ENCODE measurements around the gene SLC25A25.

The SLC25A25 gene

DNA sequence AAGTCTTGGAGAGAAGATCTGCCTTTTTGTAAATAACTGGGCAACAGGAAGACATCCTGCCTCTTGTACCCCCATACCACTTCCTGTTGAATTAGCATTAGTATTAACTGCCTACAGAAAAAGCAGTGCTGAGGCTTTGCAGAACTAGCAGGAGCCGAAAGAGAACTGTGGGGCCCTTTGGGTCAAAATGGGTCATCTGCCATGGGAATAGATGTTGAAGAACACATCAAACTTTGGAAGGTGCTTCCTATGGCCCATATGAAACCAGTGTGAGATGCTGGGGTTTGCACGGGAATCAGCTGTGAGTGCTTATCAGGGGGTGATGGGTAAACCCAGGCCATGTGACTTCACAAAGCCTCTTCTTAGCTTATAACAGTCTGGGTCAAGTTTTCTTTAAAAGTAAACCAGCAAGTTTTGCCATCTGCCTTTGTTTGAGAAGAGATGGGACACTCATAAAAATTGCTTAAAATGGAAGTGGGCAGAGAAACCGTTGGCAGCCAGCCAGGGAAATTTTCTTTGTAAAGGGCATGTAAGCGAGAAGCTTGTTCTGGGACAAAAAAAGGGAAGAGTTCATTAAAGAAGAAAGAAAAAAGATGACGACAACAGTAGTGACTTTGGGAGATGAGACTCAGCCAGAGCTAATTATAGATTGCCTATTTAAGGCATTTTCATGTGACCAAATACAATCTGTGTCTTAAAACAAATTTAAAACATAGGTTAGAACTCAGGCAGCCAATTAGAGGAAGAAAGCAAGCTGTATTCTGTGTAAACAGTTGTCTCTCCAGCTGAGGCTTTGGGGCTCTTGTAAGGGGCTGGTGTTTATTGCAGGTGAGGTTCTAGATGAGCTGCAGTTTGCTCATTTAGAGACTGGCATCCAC is 4.4 kb downstream of the SLC25A25 start:
- DNase-seq (ENCODE audit: low read depth in 1 of 2, low spot score in 1 of 2): peak in 1 of 2 experiments; percentile 57
- TF ChIP-seq JUND (IDR thresholded peaks at IDR 0.05; ENCODE audit: low read depth): no peak
- in situ Hi-C loops (cut with HindIII; ENCODE audit: low pct_unique_long_range_greater_than_20kb, low sequenced_read_pairs): no loop called here

DNA sequence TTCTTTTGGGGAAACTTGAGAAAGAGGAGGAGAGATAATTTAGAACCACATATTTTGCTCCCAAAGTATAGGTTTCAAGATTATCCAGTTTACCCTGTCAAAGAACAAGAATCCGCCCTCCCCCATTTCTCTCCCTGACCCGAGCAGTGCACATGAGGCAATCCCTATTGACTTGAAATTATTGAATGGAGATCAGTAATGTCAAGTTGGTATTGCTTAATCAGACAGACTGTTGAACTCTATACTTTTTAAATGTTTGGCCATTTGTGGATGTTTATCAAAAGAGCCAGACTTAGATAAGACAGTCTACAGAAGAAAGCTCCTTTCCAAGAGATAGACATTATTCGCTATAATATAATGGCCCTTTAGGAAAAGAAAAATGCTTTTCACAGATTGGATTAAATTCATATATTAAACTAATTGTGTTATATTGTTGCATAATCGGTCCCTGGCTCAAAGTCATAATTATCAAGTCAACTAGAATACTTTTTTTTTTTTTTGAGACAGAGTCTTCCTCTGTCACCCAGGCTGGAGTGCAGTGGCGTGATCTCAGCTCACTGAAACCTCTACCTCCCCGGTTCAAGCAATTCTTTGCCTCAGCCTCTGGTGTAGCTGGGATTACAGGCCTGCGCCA is 5.3 kb downstream of the SLC25A25 start:
- in situ Hi-C loops (cut with HindIII; ENCODE audit: low pct_unique_long_range_greater_than_20kb, low sequenced_read_pairs): no loop called here
- no peak for DNase-seq (ENCODE audit: low read depth in 1 of 2, low spot score in 1 of 2)
- TF ChIP-seq JUND (IDR thresholded peaks at IDR 0.05; ENCODE audit: low read depth): no peak

- no peak for TF ChIP-seq JUND (IDR thresholded peaks at IDR 0.05; ENCODE audit: low read depth)
- DNase-seq (ENCODE audit: low read depth in 1 of 2, low spot score in 1 of 2): no peak
- in situ Hi-C loops (cut with HindIII; ENCODE audit: low pct_unique_long_range_greater_than_20kb, low sequenced_read_pairs): no loop called here
Observed at GRCh38 chr9:128077847-128078503, 9.9 kb downstream of the SLC25A25 start.

GRCh38 chr9:128078504-128079434 is 10.7 kb downstream of the SLC25A25 start:
- TF ChIP-seq JUND (IDR thresholded peaks at IDR 0.05; ENCODE audit: low read depth): no peak
- in situ Hi-C loops (cut with HindIII; ENCODE audit: low pct_unique_long_range_greater_than_20kb, low sequenced_read_pairs): no loop called here
- peak in 1 of 2 experiments; percentile 33 for DNase-seq (ENCODE audit: low read depth in 1 of 2, low spot score in 1 of 2)

DNA sequence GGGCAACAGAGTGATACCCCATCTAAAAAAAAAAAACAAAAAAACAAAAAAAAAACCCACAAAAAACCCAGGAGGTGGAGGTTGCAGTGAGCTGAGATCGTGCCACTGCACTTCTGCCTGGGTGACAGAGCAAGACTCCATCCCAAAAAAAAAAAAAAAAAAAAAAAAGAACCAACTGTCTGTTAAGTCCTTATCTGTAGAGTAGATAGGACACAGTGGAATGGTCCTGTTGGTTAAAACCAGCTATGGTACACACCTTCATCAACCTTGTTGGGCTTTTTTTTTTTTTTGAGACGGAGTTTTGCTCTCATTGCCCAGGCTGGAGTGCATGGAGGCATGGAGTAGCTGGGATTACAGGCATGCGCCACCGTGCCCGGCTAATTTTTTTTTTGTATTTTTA is 12.2 kb downstream of the SLC25A25 start:
- DNase-seq (ENCODE audit: low read depth in 1 of 2, low spot score in 1 of 2): no peak
- no peak for TF ChIP-seq JUND (IDR thresholded peaks at IDR 0.05; ENCODE audit: low read depth)
- in situ Hi-C loops (cut with HindIII; ENCODE audit: low pct_unique_long_range_greater_than_20kb, low sequenced_read_pairs): no loop called here

DNA sequence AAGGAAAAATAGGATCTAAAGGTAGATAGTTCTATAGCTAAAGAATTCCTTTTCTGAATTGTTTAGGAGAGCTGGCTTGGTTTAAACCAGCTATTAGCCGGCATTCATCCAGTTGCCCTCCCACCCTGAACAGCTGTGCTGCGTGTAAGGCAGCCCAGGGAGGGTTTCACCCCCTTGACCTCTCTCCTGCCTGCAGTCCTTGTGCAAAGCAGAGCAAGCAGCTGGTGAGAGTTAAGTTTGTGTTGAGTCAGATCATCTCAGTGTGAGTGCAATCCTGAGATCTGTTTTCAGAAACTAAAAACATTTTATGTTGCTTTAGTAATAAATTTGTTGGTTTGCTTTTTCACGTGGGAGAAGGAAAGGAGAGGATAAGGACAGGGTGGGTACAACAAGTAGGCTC is 13.0 kb downstream of the SLC25A25 start:
- in situ Hi-C loops (cut with HindIII; ENCODE audit: low pct_unique_long_range_greater_than_20kb, low sequenced_read_pairs): no loop called here
- TF ChIP-seq JUND (IDR thresholded peaks at IDR 0.05; ENCODE audit: low read depth): no peak
- no peak for DNase-seq (ENCODE audit: low read depth in 1 of 2, low spot score in 1 of 2)

- TF ChIP-seq JUND (IDR thresholded peaks at IDR 0.05; ENCODE audit: low read depth): no peak
- peak in 1 of 2 experiments; percentile 65 for DNase-seq (ENCODE audit: low read depth in 1 of 2, low spot score in 1 of 2)
- in situ Hi-C loops (cut with HindIII; ENCODE audit: low pct_unique_long_range_greater_than_20kb, low sequenced_read_pairs): no loop called here
Observed at GRCh38 chr9:128082151-128082550, 14.1 kb downstream of the SLC25A25 start.

DNA sequence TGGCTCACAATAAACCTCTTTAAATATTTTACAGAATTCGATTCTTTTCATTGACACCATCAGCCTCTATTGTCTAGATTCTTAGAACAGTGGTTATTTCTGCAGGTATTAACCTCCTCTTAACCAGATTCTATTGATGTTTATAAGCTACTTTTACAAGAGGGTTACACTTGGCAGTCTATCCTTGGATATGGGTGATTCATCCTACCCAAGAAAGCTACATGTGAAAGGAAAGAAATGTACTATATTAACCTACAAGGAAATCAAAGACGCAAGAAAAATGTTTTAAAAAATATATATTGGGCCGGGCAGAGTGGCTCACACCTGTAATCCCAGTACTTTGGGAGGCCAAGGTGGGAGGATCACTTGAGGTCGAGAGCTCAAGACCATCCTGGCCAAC is 16.7 kb downstream of the SLC25A25 start:
- no peak for DNase-seq (ENCODE audit: low read depth in 1 of 2, low spot score in 1 of 2)
- in situ Hi-C loops (cut with HindIII; ENCODE audit: low pct_unique_long_range_greater_than_20kb, low sequenced_read_pairs): no loop called here

DNA sequence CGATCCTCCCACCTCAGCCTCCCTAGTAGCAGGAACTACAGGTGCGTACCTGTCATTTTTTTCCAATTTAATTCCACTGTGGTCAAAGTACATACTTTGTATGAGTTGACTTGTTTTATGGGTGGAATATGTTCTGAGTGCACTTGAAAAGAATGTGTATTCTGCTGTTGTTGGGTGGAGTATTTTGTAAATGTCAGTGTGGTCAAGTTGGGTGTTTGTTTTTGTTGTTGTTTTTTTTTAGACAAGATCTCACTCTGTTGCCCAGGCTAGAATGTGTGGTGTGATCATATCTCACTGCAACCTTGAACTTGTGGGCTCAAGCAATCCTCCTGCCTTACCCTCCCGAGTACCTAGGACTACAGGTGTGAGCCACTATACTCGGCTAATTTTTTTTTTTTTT is 17.9 kb downstream of the SLC25A25 start:
- DNase-seq (ENCODE audit: low read depth in 1 of 2, low spot score in 1 of 2): peak in 1 of 2 experiments; percentile 67
- in situ Hi-C loops (cut with HindIII; ENCODE audit: low pct_unique_long_range_greater_than_20kb, low sequenced_read_pairs): no loop called here
- TF ChIP-seq JUND (IDR thresholded peaks at IDR 0.05; ENCODE audit: low read depth): no peak

More for the DNA sequence above, 16.7 kb downstream of the SLC25A25 start:
- TF ChIP-seq JUND (IDR thresholded peaks at IDR 0.05; ENCODE audit: low read depth): no peak

GRCh38 chr9:128087262-128087661 is 19.2 kb downstream of the SLC25A25 start:
- in situ Hi-C loops (cut with HindIII; ENCODE audit: low pct_unique_long_range_greater_than_20kb, low sequenced_read_pairs): no loop called here
- TF ChIP-seq JUND (IDR thresholded peaks at IDR 0.05; ENCODE audit: low read depth): no peak
- DNase-seq (ENCODE audit: low read depth in 1 of 2, low spot score in 1 of 2): no peak

DNA sequence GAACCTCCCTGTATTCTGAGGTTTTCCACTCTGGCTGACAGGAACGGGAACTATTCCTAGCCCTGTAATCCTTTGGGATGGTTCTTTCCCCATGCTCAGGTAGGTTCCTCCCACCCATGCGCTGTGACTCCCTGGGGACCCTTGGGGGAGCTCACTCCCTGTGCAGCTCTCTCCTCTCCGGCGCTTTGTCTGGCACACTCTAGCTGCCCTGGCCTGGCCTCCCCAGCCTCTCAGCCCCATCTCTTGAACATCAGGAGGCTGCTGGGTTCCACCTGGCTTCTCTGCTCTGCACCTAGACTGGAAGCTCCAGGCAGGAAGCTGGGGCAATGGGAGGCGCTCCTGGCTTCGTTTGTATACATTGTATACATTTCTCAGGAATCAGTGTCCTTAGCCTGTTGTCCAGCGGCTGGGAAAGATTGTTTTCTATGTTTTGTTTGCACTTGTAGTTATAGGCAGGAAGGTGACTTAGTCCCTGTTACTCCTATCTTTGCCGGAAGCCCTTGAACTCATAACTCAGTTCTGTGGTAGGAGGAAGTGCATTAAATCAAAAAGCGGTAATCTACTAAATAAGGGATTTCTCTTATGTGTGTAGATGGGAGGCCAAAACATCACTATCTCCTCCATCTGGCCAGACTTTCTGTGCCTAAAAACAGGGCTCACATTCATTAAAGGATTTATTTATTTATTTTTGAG is 20.4 kb downstream of the SLC25A25 start:
- no peak for TF ChIP-seq JUND (IDR thresholded peaks at IDR 0.05; ENCODE audit: low read depth)
- in situ Hi-C loops (cut with HindIII; ENCODE audit: low pct_unique_long_range_greater_than_20kb, low sequenced_read_pairs): no loop called here
- no peak for DNase-seq (ENCODE audit: low read depth in 1 of 2, low spot score in 1 of 2)
